Right lobe of liver (tissue), 6 donors: ENCODE data around the gene C3orf20. TPM values are rescaled to one million over a fixed set of nuclear protein-coding genes. Genes with fewer than 3 reads are reported as not detected.

ENCODE experiments used
- ATAC-seq, 4 donors: fragments of 200-7000 bp; cut with Tn5 transposase; one replicate each; pipeline ENCODE4 v1.9.1; 2020; ENCODE audit warnings: mild to moderate bottlenecking in 4 of 4, moderate library complexity in 4 of 4
- DNase-seq, 3 donors: peaks; one replicate each; pipeline ENCODE4 v3.0.0-alpha.2; 2020
- H3K27ac ChIP-seq, 3 donors: fragments of 200-600 bp; one replicate each; pipeline ENCODE4 v1.8.0; 2022
- H3K27me3 ChIP-seq, 2 donors: fragments of 200-600 bp; one replicate each; pipeline ENCODE4 v1.8.0; 2022
- H3K36me3 ChIP-seq, 4 donors: fragments of 200-600 bp; sonication (generic) in 1 of 4; one replicate each; pipeline versions ENCODE4 v1.5.1 to v1.8.0; 2017 to 2022; ENCODE audit warnings: control low read depth in 1 of 4
- H3K4me1 ChIP-seq, 4 donors: fragments of 200-600 bp; sonication (generic) in 1 of 4; one replicate each; pipeline versions ENCODE4 v1.5.1 to v1.8.0; 2017 to 2022; ENCODE audit warnings: control low read depth in 1 of 4
- H3K4me3 ChIP-seq, 3 donors: fragments of 200-600 bp; one replicate each; pipeline ENCODE4 v1.8.0; 2022
- H3K9me3 ChIP-seq, 4 donors: fragments of 200-600 bp; sonication (generic) in 1 of 4; one replicate each; pipeline versions ENCODE4 v1.5.1 to v1.8.0; 2017 to 2022; ENCODE audit warnings: control low read depth in 1 of 4
- CTCF ChIP-seq, 4 donors: fragments of 200-600 bp in 3 of 4; fragments of 450-650 bp in 1 of 4; IDR thresholded peaks; one replicate each; pipeline versions ENCODE4 v1.5.1 to v1.8.0; 2016 to 2022; ENCODE audit warnings: antibody characterized with exemption in 4 of 4, mild to moderate bottlenecking in 2 of 4
- POLR2A ChIP-seq: fragments of 450-650 bp; IDR thresholded peaks from one replicate; pipeline ENCODE4 v1.6.1; 2017; ENCODE audit warnings: antibody characterized with exemption, mild to moderate bottlenecking
- WGBS: methylation state at CpG from one replicate; pipeline ENCODE4 v1.1.6; 2018; ENCODE audit warnings: low coverage, low lambda C conversion rate; ENCODE audit not compliant: insufficient coverage; ENCODE audit errors: missing lambda C conversion rate; 5-methylcytosine and 5-hydroxymethylcytosine counted together
- intact Hi-C, 2 donors: fragments of 100-400 bp; cut with DNase I; formaldehyde crosslinking; loops; one replicate each; pipeline versions ENCODE4 v1.11.2 to v1.14.1; 2022
- total RNA-seq, 6 experiments: library from RNA; depleted of rRNA in 2 of 6; stranded (reverse); fragments of >200 nt in 2 of 6; fragmentation: NEBNext Ultra II Directional in 3 of 6; extraction: Animal tissue kit (Norgen Biotek cat#: 25700) in 3 of 6; gene quantifications; one replicate each; pipeline versions ENCODE4 v1.1.0 to v1.2.4, GENCODE V29; 2016 to 2023
- donor health status: DM: no; HTN: yes; CAD: no.
- donor health status: DM: no; HTN: no; CAD: no.
- donor health status: DM: no; HTN: no; CAD: no.
- donor health status: DM: no; HTN: yes; CAD: no.
- donor health status: DM: no; HTN: yes; CAD: no.

C3orf20 gene
- total RNA-seq, 6 experiments from 2014 or later = 0.09 to 0.11 TPM; not detected in 4

DNA sequence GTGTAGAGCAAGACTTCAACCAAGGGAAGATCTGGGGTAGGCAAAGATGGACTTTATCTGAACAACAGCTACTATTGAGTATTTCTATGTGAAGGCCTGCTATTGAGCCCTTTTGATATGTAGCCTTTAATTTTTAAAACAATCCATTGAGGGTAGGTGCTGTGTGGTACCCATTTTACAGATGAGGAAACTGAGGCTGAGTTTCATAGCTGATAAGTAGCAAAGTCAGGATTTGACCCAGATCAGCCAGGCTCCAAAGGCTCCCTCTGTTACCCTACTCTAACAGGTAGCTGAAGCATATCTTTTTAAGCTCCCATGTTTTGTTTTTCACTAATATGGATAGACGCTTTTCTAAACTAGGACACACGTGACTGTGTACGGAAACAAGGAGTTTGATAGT lies 141.4 kb downstream of the C3orf20 start:
- no peaks in the 10 kb centered on the region for H3K9me3 ChIP-seq
- 70% methylated on average over 3 of the region's 3 CpGs for WGBS
- no peak for ATAC-seq
- DNase-seq = no peak
- no peak overlapping the region for H3K4me3 ChIP-seq
- H3K36me3 ChIP-seq = no peaks in the 10 kb centered on the region
- intact Hi-C loops = no loop called here
- peaks cover 0 to 7% (median 0%) of the 10 kb centered on the region in 4 donors for H3K4me1 ChIP-seq
- TF ChIP-seq CTCF (IDR thresholded peaks at IDR 0.05) = no peak
- TF ChIP-seq POLR2A = no peak
- no peak overlapping the region for H3K27ac ChIP-seq
- peaks cover 0 to under 1% of the 10 kb centered on the region in 2 donors for H3K27me3 ChIP-seq

GRCh38 chr3:14818804-14819500 lies 144.0 kb downstream of the C3orf20 start, which contains the start of gene FGD5:
FGD5 (plus strand) TSS chr3:14818962; CDS start chr3:14819072, 110 bp downstream.
- Histone ChIP-seq H3K36me3 (no peaks in the 10 kb centered on the region), H3K9me3 (no peaks in the 10 kb centered on the region), H3K4me3 (no peak within 1 kb of the TSS), H3K4me1 (peaks cover 0 to 13% (median 0%) of the 10 kb centered on the region in 4 donors), H3K27me3 (no peaks in the 10 kb centered on the region), H3K27ac (no peak within 1 kb of the TSS)
- intact Hi-C loops = no loop called here
- 78% methylated on average over 16 of the region's 25 CpGs for WGBS
- no peak for ATAC-seq
- TF ChIP-seq CTCF (IDR thresholded peaks at IDR 0.05) (no peak), POLR2A (no peak)
- no peak for DNase-seq

DNA sequence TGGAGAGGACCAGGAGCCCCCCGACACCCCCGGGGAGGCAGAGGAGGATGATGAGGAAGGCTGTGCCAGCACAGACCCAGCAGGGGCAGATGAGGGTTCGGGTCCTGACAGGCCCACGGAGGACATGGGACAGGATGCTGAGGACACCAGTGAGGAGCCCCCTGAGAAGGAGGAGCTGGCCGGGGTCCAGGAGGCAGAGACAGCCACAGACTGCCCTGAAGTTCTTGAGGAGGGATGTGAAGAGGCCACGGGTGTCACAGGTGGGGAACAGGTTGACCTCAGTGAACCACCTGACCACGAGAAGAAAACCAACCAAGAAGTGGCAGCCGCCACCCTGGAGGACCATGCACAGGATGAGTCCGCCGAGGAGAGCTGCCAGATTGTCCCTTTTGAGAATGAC lies 144.7 kb downstream of the C3orf20 start:
- no peak for DNase-seq
- WGBS = 54% methylated on average over 4 of the region's 10 CpGs
- TF ChIP-seq CTCF (IDR thresholded peaks at IDR 0.05) (no peak), POLR2A (no peak)
- Histone ChIP-seq H3K9me3 (no peaks in the 10 kb centered on the region), H3K4me3 (no peak overlapping the region), H3K27ac (no peak overlapping the region), H3K27me3 (no peaks in the 10 kb centered on the region), H3K36me3 (no peaks in the 10 kb centered on the region), H3K4me1 (peaks cover 0 to 10% (median 0%) of the 10 kb centered on the region in 4 donors)
- intact Hi-C loops = no loop called here
- no peak for ATAC-seq

GRCh38 chr3:14820156-14820555 lies 145.2 kb downstream of the C3orf20 start:
- Histone ChIP-seq H3K27me3 (no peaks in the 10 kb centered on the region), H3K4me3 (no peak overlapping the region), H3K27ac (no peak overlapping the region), H3K4me1 (peaks cover 0 to 6% (median 0%) of the 10 kb centered on the region in 4 donors), H3K9me3 (no peaks in the 10 kb centered on the region), H3K36me3 (no peaks in the 10 kb centered on the region)
- DNase-seq (no peak), ATAC-seq (no peak)
- intact Hi-C loops = no loop called here
- TF ChIP-seq CTCF (IDR thresholded peaks at IDR 0.05) (no peak), POLR2A (no peak)
- WGBS = 83% methylated on average over 10 of the region's 17 CpGs
